GM23338 (cell line): Measurements from ENCODE around the gene PROX2.

Experiments
- CREB1 ChIP-seq: fragments of 250-450 bp; sonication (Bioruptor Pico); IDR thresholded peaks from 2 replicates; pipeline ENCODE4 v1.5.0; 2020; ENCODE audit warnings: low read depth, mild to moderate bottlenecking, moderate library complexity
- CTCF ChIP-seq, 2 experiments: fragments of 200-600 bp in 1 of 2; sonication (generic) in 1 of 2; conservative IDR thresholded peaks; 2 replicates each; pipeline versions ENCODE4 v1.5.1 to v1.6.1; 2016 to 2017; ENCODE audit warnings: antibody characterized with exemption in 2 of 2, low read depth in 2 of 2, mild to moderate bottlenecking in 2 of 2, moderate library complexity in 1 of 2
- EZH2 ChIP-seq: fragments of 200-600 bp; sonication (generic); IDR thresholded peaks from one replicate; pipeline ENCODE4 v1.8.0; 2017; ENCODE audit warnings: antibody characterized with exemption, mild to moderate bottlenecking, low read depth; ENCODE audit not compliant: unreplicated experiment
- EZH2phosphoT487 ChIP-seq: fragments of 200-600 bp; sonication (generic); IDR thresholded peaks from one replicate; pipeline ENCODE4 v1.8.1; 2018; ENCODE audit warnings: antibody characterized with exemption; ENCODE audit not compliant: unreplicated experiment

GRCh38 chr14:74910556-74910955 is 34.6 kb upstream of the PROX2 start:
- no peak for TF ChIP-seq EZH2phosphoT487
- TF ChIP-seq CREB1 (CRISPR knock-in tag), result no peak
- TF ChIP-seq CTCF (conservative IDR thresholded peaks at IDR 0.05; ENCODE audit: low read depth in 2 of 2), result no peak
- TF ChIP-seq EZH2, result no peak
